ENCODE data around the gene NFIB.

NFIB gene

DNA sequence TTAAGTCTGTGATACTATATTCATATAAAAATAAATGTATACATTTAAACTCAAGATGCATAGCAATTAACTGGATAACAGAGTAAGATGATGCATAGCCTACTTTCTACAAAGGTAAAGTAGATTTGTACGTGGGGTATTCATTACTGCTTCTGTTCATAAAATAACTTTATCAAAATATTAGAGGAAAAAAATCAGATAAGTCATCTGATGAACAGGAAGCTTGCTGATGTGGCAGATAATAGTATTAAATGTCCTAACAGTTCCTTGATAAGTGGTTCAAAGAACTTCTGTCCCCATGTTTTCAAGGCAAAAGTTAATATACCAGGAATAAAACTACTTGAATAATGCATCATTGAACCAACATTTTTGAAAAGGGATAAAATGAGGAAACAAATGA lies 123.7 kb downstream of the NFIB start:
- no peaks in the 10 kb centered on the region for H3K9me3 ChIP-seq (ENCODE audit: control insufficient read depth, low read length)
- no peak overlapping the region for H3K9ac ChIP-seq (ENCODE audit: low read length)
- H3K27me3 ChIP-seq (ENCODE audit: control insufficient read depth, insufficient read depth, low read length), result no peaks in the 10 kb centered on the region
- no peaks in the 10 kb centered on the region for H3K36me3 ChIP-seq (ENCODE audit: control insufficient read depth, insufficient read depth, low read length)
- peaks cover 19% of the 10 kb centered on the region for H3K4me1 ChIP-seq (ENCODE audit: control insufficient read depth, insufficient read depth, low read length)
- H3K4me3 ChIP-seq (ENCODE audit: low read length), result no peak overlapping the region

- H3K4me3 ChIP-seq (ENCODE audit: low read length), result no peak overlapping the region
- no peaks in the 10 kb centered on the region for H3K9me3 ChIP-seq (ENCODE audit: control insufficient read depth, low read length)
- no peaks in the 10 kb centered on the region for H3K27me3 ChIP-seq (ENCODE audit: control insufficient read depth, insufficient read depth, low read length)
- peaks cover 19% of the 10 kb centered on the region for H3K4me1 ChIP-seq (ENCODE audit: control insufficient read depth, insufficient read depth, low read length)
- no peak overlapping the region for H3K9ac ChIP-seq (ENCODE audit: low read length)
- no peaks in the 10 kb centered on the region for H3K36me3 ChIP-seq (ENCODE audit: control insufficient read depth, insufficient read depth, low read length)
These were observed 124.4 kb downstream of the NFIB start for GRCh38 chr9:14189578-14189977.

DNA sequence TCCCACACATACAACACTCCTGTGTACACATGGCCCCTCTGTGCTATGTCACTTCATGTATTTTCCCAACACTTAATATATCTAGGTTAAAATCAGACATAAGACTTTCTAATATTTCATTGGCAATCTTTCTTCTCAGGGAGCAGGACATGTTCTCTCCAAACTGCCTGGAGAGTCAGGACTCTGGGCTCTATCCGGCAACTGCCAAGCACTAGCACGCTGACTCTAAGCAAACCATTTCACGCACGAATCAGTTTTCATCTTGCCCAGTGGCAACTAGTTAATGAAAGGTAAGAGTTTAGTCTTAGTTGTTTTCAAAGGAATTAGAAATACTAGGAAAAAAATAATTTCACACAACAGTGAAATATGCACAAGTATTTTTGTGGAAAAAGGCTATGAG lies 124.8 kb downstream of the NFIB start:
- no peaks in the 10 kb centered on the region for H3K9me3 ChIP-seq (ENCODE audit: control insufficient read depth, low read length)
- no peak overlapping the region for H3K4me3 ChIP-seq (ENCODE audit: low read length)
- no peaks in the 10 kb centered on the region for H3K36me3 ChIP-seq (ENCODE audit: control insufficient read depth, insufficient read depth, low read length)
- H3K27me3 ChIP-seq (ENCODE audit: control insufficient read depth, insufficient read depth, low read length), result no peaks in the 10 kb centered on the region
- peaks cover 19% of the 10 kb centered on the region for H3K4me1 ChIP-seq (ENCODE audit: control insufficient read depth, insufficient read depth, low read length)
- no peak overlapping the region for H3K9ac ChIP-seq (ENCODE audit: low read length)

- no peaks in the 10 kb centered on the region for H3K27me3 ChIP-seq (ENCODE audit: control insufficient read depth, insufficient read depth, low read length)
- peaks cover 19% of the 10 kb centered on the region for H3K4me1 ChIP-seq (ENCODE audit: control insufficient read depth, insufficient read depth, low read length)
- H3K9me3 ChIP-seq (ENCODE audit: control insufficient read depth, low read length), result no peaks in the 10 kb centered on the region
- no peaks in the 10 kb centered on the region for H3K36me3 ChIP-seq (ENCODE audit: control insufficient read depth, insufficient read depth, low read length)
- no peak overlapping the region for H3K9ac ChIP-seq (ENCODE audit: low read length)
- no peak overlapping the region for H3K4me3 ChIP-seq (ENCODE audit: low read length)
These were observed 125.4 kb downstream of the NFIB start for GRCh38 chr9:14188538-14188937.

DNA sequence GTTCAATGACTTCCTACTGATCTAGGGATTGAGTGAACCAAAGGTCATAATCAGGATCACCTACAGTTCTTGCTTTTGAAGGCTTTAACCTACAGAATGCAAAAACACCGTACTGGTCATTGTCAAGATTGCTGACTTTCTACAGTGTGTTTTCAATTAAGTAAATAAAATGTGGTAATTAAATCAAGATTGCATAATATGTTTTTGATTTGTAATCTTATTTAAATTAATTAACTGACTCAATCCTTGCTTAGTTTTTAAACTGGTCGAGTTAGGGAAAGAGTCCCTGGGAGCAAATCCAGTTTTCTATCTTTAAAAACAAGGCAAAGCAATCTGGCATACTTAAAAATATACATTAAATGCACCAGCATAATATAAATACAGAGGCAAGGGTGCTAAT lies 125.9 kb downstream of the NFIB start:
- Histone ChIP-seq H3K4me1 (ENCODE audit: control insufficient read depth, insufficient read depth, low read length) (peaks cover 19% of the 10 kb centered on the region), H3K36me3 (ENCODE audit: control insufficient read depth, insufficient read depth, low read length) (no peaks in the 10 kb centered on the region), H3K27me3 (ENCODE audit: control insufficient read depth, insufficient read depth, low read length) (no peaks in the 10 kb centered on the region), H3K9me3 (ENCODE audit: control insufficient read depth, low read length) (no peaks in the 10 kb centered on the region), H3K4me3 (ENCODE audit: low read length) (no peak overlapping the region), H3K9ac (ENCODE audit: low read length) (no peak overlapping the region)

DNA sequence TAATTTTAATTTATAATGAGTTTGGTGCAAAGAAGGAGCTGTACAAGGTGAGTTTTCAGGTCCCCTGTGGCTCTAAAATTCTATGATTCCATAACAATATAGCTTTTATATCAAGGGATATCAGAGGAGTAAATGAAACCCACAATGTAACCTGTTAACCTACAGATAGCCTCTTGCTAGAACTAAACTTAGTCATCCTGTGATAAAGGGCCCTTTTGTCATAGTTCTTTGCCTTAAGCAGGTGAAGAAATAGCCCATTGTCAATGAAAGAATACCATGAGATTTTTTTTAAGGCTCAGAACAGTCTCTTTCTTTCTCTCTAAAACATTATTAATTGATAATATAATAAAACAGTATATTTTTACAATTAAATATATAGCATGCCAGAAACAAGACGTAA lies 127.8 kb downstream of the NFIB start:
- Histone ChIP-seq H3K9ac (ENCODE audit: low read length) (no peak overlapping the region), H3K4me3 (ENCODE audit: low read length) (no peak overlapping the region), H3K9me3 (ENCODE audit: control insufficient read depth, low read length) (no peaks in the 10 kb centered on the region), H3K4me1 (ENCODE audit: control insufficient read depth, insufficient read depth, low read length) (peaks cover 22% of the 10 kb centered on the region), H3K27me3 (ENCODE audit: control insufficient read depth, insufficient read depth, low read length) (no peaks in the 10 kb centered on the region), H3K36me3 (ENCODE audit: control insufficient read depth, insufficient read depth, low read length) (no peaks in the 10 kb centered on the region)

DNA sequence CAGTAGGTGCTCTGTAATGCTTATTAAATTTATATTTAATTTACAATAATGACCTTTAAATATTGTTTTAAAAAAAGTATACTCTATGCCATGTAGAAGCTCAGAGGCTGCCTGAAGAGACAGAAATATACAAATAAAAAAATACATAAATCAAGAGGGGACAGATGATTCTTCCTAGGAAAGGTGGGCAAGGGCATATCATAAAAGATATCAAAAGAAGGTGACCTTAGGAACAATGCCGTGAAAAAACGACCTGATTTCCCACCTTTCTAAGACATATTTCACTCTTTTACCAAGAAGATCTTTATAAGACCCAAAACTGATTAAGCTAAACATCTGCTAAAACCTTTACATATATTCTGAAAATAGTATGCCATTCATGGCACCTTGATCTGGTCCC lies 128.9 kb downstream of the NFIB start:
- H3K9me3 ChIP-seq (ENCODE audit: control insufficient read depth, low read length), result no peaks in the 10 kb centered on the region
- no peak overlapping the region for H3K9ac ChIP-seq (ENCODE audit: low read length)
- H3K4me3 ChIP-seq (ENCODE audit: low read length), result no peak overlapping the region
- no peaks in the 10 kb centered on the region for H3K27me3 ChIP-seq (ENCODE audit: control insufficient read depth, insufficient read depth, low read length)
- H3K4me1 ChIP-seq (ENCODE audit: control insufficient read depth, insufficient read depth, low read length), result peaks cover 33% of the 10 kb centered on the region
- no peaks in the 10 kb centered on the region for H3K36me3 ChIP-seq (ENCODE audit: control insufficient read depth, insufficient read depth, low read length)

DNA sequence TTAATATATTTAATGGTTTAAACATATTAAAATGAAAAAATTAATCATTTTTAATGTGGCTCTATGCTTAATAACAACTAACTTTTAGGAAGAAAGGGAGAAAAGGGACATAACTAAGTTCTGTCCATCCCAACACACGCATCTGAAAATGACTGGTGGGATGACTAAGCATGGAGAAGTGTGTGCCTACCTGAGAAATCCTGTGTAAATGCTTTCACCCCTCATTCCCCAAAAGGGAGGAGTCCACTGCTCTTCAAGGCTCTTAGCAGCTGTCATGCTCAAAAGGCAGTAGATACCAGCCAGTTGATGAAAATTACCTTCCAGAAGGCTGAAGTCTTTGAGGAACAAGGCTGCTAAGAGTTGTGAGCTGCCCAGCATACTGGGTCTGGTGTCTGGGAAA lies 130.9 kb downstream of the NFIB start:
- Histone ChIP-seq H3K27me3 (ENCODE audit: control insufficient read depth, insufficient read depth, low read length) (no peaks in the 10 kb centered on the region), H3K36me3 (ENCODE audit: control insufficient read depth, insufficient read depth, low read length) (no peaks in the 10 kb centered on the region), H3K9me3 (ENCODE audit: control insufficient read depth, low read length) (no peaks in the 10 kb centered on the region), H3K4me3 (ENCODE audit: low read length) (no peak overlapping the region), H3K4me1 (ENCODE audit: control insufficient read depth, insufficient read depth, low read length) (peaks cover 39% of the 10 kb centered on the region), H3K9ac (ENCODE audit: low read length) (no peak overlapping the region)

DNA sequence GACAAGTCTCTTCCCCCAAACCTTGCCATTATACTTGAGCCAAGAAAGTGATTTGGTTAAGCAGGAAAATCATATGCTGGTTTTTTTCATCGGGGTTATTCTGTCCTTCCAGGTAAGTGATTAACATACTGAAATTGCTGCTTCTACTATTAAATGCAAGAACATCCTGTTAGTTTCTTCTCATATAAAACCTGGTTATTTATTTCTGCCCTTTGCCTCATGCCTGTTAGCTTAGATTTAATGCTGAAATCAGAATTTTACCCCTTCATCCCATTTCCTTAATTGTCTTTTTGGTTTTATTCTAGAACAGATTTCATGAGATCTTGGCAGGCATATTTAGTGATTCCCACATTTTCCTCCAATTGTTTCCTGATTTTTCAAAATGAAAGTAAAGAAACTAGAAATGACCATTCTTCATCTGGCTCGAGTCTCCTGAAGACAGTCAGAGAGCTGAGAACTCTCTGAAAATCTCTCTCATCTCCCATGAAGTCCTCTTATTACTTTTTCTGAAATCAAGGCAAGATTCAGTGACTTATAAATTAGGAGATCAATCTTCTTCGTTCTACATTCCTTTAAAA lies 132.9 kb downstream of the NFIB start:
- no peaks in the 10 kb centered on the region for H3K27me3 ChIP-seq (ENCODE audit: control insufficient read depth, insufficient read depth, low read length)
- peak overlapping the region; percentile 35 for H3K9ac ChIP-seq (ENCODE audit: low read length)
- peaks cover 29% of the 10 kb centered on the region for H3K4me1 ChIP-seq (ENCODE audit: control insufficient read depth, insufficient read depth, low read length)
- H3K36me3 ChIP-seq (ENCODE audit: control insufficient read depth, insufficient read depth, low read length), result no peaks in the 10 kb centered on the region
- H3K4me3 ChIP-seq (ENCODE audit: low read length), result no peak overlapping the region
- no peaks in the 10 kb centered on the region for H3K9me3 ChIP-seq (ENCODE audit: control insufficient read depth, low read length)

DNA sequence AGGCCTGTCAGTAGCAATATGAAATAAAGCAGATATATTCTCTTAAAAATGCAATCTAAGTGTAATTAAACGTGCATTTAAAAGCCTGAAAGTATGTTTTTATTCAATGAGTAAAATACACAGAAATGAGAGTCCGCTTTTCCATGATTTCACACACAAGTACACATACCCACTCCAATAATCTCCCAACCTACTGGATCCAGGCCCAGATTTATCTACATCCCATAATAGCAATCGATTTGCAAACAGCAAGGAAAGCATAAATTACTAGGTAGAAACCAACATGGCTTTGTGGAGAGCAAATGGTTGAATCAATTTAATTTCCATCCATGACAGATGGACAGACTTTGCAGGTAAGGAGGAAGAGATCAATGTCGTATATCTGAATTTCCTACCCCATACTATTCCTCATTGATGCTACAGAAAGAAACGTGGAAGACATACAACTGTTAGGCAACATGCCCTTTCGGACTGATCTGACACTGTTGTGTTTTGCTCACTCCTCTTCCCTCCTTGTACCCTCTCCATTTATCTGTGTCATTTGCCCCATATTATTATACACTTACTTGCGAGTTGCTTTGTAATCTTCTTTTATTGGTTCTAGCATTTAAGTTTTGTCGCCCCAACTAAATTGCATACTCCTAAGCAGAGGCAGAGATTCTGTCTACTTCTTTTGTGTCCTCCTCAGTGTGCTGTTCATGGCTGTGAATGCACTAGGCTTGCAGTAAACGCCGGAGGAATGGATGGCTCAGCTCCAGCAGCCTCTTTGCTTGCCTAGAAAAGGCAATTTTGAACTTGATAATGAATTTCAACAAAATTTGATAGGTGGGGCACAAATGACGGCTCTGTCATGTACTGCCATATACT lies 133.6 kb downstream of the NFIB start:
- no peaks in the 10 kb centered on the region for H3K27me3 ChIP-seq (ENCODE audit: control insufficient read depth, insufficient read depth, low read length)
- H3K9me3 ChIP-seq (ENCODE audit: control insufficient read depth, low read length), result no peaks in the 10 kb centered on the region
- peak overlapping the region; percentile 35 for H3K9ac ChIP-seq (ENCODE audit: low read length)
- H3K4me1 ChIP-seq (ENCODE audit: control insufficient read depth, insufficient read depth, low read length), result peaks cover 25% of the 10 kb centered on the region
- H3K4me3 ChIP-seq (ENCODE audit: low read length), result no peak overlapping the region
- no peaks in the 10 kb centered on the region for H3K36me3 ChIP-seq (ENCODE audit: control insufficient read depth, insufficient read depth, low read length)

GRCh38 chr9:14179449-14179848 lies 134.5 kb downstream of the NFIB start:
- Histone ChIP-seq H3K4me1 (ENCODE audit: control insufficient read depth, insufficient read depth, low read length) (peaks cover 25% of the 10 kb centered on the region), H3K36me3 (ENCODE audit: control insufficient read depth, insufficient read depth, low read length) (no peaks in the 10 kb centered on the region), H3K27me3 (ENCODE audit: control insufficient read depth, insufficient read depth, low read length) (no peaks in the 10 kb centered on the region), H3K4me3 (ENCODE audit: low read length) (no peak overlapping the region), H3K9me3 (ENCODE audit: control insufficient read depth, low read length) (no peaks in the 10 kb centered on the region), H3K9ac (ENCODE audit: low read length) (no peak overlapping the region)

- Histone ChIP-seq H3K4me3 (ENCODE audit: low read length) (no peak overlapping the region), H3K27me3 (ENCODE audit: control insufficient read depth, insufficient read depth, low read length) (no peaks in the 10 kb centered on the region), H3K4me1 (ENCODE audit: control insufficient read depth, insufficient read depth, low read length) (peaks cover 18% of the 10 kb centered on the region), H3K9me3 (ENCODE audit: control insufficient read depth, low read length) (no peaks in the 10 kb centered on the region), H3K36me3 (ENCODE audit: control insufficient read depth, insufficient read depth, low read length) (no peaks in the 10 kb centered on the region), H3K9ac (ENCODE audit: low read length) (no peak overlapping the region)
These were observed 138.2 kb downstream of the NFIB start for GRCh38 chr9:14175778-14176177.

Measured in mucosa of stomach (tissue), 1 donor.